Ishikawa (cell line): ENCODE measurements around the gene FCHO1.

Experiments used
- NFIC ChIP-seq: IDR thresholded peaks from 2 replicates; pipeline ENCODE4 v1.6.1; 2012
- TAF1 ChIP-seq: IDR thresholded peaks from 2 replicates; pipeline ENCODE4 v1.6.1; 2012; ENCODE audit warnings: low read depth, mild to moderate bottlenecking
- TF ChIP-seq, protein P1 (sequence below): IDR thresholded peaks from 2 replicates; pipeline ENCODE4 v1.6.1; 2012; ENCODE audit warnings: low read depth, mild to moderate bottlenecking
- TF ChIP-seq, protein P2 (sequence below): IDR thresholded peaks from 2 replicates; pipeline ENCODE4 v1.6.1; 2012

DNA sequence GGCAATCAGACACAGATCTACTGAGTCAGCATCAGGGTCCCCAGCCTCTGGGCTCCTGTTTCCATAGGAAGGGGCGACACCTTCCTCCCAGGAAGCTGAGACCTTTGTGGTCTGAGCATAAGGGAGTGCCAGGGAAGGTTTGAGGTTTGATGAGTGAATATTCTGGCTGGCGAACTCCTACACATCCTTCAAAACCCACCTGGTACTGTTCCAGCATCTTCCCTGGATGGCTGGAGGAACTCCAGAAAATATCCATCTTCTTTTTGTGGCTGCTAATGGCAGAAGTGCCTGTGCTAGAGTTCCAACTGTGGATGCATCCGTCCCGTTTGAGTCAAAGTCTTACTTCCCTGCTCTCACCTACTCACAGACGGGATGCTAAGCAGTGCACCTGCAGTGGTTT lies 60.8 kb downstream of the FCHO1 start:
- TF ChIP-seq, protein P1, sequence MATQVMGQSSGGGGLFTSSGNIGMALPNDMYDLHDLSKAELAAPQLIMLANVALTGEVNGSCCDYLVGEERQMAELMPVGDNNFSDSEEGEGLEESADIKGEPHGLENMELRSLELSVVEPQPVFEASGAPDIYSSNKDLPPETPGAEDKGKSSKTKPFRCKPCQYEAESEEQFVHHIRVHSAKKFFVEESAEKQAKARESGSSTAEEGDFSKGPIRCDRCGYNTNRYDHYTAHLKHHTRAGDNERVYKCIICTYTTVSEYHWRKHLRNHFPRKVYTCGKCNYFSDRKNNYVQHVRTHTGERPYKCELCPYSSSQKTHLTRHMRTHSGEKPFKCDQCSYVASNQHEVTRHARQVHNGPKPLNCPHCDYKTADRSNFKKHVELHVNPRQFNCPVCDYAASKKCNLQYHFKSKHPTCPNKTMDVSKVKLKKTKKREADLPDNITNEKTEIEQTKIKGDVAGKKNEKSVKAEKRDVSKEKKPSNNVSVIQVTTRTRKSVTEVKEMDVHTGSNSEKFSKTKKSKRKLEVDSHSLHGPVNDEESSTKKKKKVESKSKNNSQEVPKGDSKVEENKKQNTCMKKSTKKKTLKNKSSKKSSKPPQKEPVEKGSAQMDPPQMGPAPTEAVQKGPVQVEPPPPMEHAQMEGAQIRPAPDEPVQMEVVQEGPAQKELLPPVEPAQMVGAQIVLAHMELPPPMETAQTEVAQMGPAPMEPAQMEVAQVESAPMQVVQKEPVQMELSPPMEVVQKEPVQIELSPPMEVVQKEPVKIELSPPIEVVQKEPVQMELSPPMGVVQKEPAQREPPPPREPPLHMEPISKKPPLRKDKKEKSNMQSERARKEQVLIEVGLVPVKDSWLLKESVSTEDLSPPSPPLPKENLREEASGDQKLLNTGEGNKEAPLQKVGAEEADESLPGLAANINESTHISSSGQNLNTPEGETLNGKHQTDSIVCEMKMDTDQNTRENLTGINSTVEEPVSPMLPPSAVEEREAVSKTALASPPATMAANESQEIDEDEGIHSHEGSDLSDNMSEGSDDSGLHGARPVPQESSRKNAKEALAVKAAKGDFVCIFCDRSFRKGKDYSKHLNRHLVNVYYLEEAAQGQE, result no peak
- TF ChIP-seq TAF1 (no peak), NFIC (no peak)
- TF ChIP-seq, protein P2, sequence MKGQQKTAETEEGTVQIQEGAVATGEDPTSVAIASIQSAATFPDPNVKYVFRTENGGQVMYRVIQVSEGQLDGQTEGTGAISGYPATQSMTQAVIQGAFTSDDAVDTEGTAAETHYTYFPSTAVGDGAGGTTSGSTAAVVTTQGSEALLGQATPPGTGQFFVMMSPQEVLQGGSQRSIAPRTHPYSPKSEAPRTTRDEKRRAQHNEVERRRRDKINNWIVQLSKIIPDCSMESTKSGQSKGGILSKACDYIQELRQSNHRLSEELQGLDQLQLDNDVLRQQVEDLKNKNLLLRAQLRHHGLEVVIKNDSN, result no peak
